Caco-2 (cell line): ENCODE data around the gene SSH2. TPM values are rescaled to one million over a fixed set of nuclear protein-coding genes. Genes with fewer than 3 reads are reported as not detected.
"Not testable (repeated sequence)": the region's sequence is repeated elsewhere in the genome, so short reads cannot be mapped to it uniquely, and the experiment has no call there.

Experiments
- BruUV-seq: library from RNA; stranded (reverse); fragments of 400-500 nt; replicated peaks from 2 replicates; lab custom pipeline; 2021; lab: Mats Ljungman, UMichigan
- CTCF ChIA-PET: fragments of 300-600 bp; sonication (Branson Sonifier 250); formaldehyde crosslinking; loops from one replicate; lab custom pipeline; 2022; ENCODE audit warnings: antibody characterized with exemption; lab: Charles Lee
- POLR2A ChIA-PET: fragments of 300-600 bp; sonication (Branson Sonifier 250); formaldehyde crosslinking; loops from one replicate; lab custom pipeline; 2022; ENCODE audit warnings: antibody characterized with exemption; lab: Charles Lee
- DNase-seq, 2 experiments: peaks; one replicate each; pipeline versions ENCODE4 v3.0.0 to v3.0.0-alpha.2; 2020 to 2022
- H3K27me3 ChIP-seq: replicated peaks from 2 replicates; pipeline ENCODE4 v1.6.0; 2011; ENCODE audit warnings: low read length; ENCODE audit not compliant: control insufficient read depth, insufficient read depth
- H3K36me3 ChIP-seq: 2 replicates; pipeline ENCODE4 v1.5.1; 2011; ENCODE audit warnings: low read length; ENCODE audit not compliant: control insufficient read depth, insufficient read depth
- H3K4me1 ChIP-seq: fragments of 250-450 bp; sonication (Bioruptor Pico); 2 replicates; pipeline ENCODE4 v1.5.1; 2020; ENCODE audit warnings: mild to moderate bottlenecking
- H3K4me3 ChIP-seq: 2 replicates; pipeline ENCODE4 v1.5.1; 2011; ENCODE audit warnings: low read depth, mild to moderate bottlenecking, control low read depth, low read length
- H3K9me3 ChIP-seq: fragments of 250-450 bp; sonication (Bioruptor Pico); 2 replicates; pipeline ENCODE4 v1.5.1; 2020; ENCODE audit warnings: mild to moderate bottlenecking, moderate library complexity
- H3K27ac Mint-ChIP-seq: one replicate; pipeline ENCODE4 v1.8.0; 2022; ENCODE audit warnings: mixed read lengths; ENCODE audit not compliant: unreplicated experiment
- H3K27me3 Mint-ChIP-seq: one replicate; pipeline ENCODE4 v1.8.0; 2022; ENCODE audit warnings: mixed read lengths; ENCODE audit not compliant: insufficient read depth, unreplicated experiment
- H3K36me3 Mint-ChIP-seq: one replicate; pipeline ENCODE4 v1.8.0; 2022; ENCODE audit warnings: mild to moderate bottlenecking, mixed read lengths; ENCODE audit not compliant: insufficient read depth, unreplicated experiment
- H3K4me1 Mint-ChIP-seq: one replicate; pipeline ENCODE4 v1.8.0; 2022; ENCODE audit warnings: low read depth, mixed read lengths; ENCODE audit not compliant: unreplicated experiment
- H3K4me3 Mint-ChIP-seq: one replicate; pipeline ENCODE4 v1.8.0; 2022; ENCODE audit warnings: mild to moderate bottlenecking, moderate library complexity, mixed read lengths; ENCODE audit not compliant: unreplicated experiment
- H3K9me3 Mint-ChIP-seq: one replicate; pipeline ENCODE4 v1.8.0; 2022; ENCODE audit warnings: mixed read lengths; ENCODE audit not compliant: unreplicated experiment
- CTCF ChIP-seq, 2 experiments: fragments of 200-600 bp in 1 of 2; IDR thresholded peaks; 1 replicate in 1 of 2; 2 replicates in 1 of 2; pipeline versions ENCODE4 v1.5.1 to v1.8.0; 2011 to 2022; ENCODE audit warnings: antibody characterized with exemption in 1 of 2, control low read depth in 1 of 2, inconsistent platforms in 1 of 2, low read depth in 1 of 2, low read length in 1 of 2, mild to moderate bottlenecking in 1 of 2, moderate library complexity in 1 of 2; ENCODE audit not compliant: insufficient read depth in 1 of 2, severe bottlenecking in 1 of 2, unreplicated experiment in 1 of 2
- intact Hi-C: fragments of 100-400 bp; cut with micrococcal nuclease; formaldehyde crosslinking; loops from one replicate; pipeline ENCODE4 v1.10.0; 2022; ENCODE audit not compliant: unreplicated experiment
- total RNA-seq: library from RNA; stranded (reverse); gene quantifications from 2 replicates; pipeline ENCODE4 v1.2.3, GENCODE V29; 2022

The SSH2 gene
- total RNA-seq, 1 experiment from 2014 or later: 48.2 TPM

- no peak overlapping the region for H3K4me3 Mint-ChIP-seq
- no peak overlapping the region for H3K27ac Mint-ChIP-seq
- Histone ChIP-seq H3K4me3 (no peak overlapping the region), H3K9me3 (no peaks in the 10 kb centered on the region), H3K4me1 (no peaks in the 10 kb centered on the region), H3K36me3 (no peaks in the 10 kb centered on the region), H3K27me3 (no peaks in the 10 kb centered on the region)
- no peaks in the 10 kb centered on the region for H3K36me3 Mint-ChIP-seq
- no peaks in the 10 kb centered on the region for H3K4me1 Mint-ChIP-seq
- H3K27me3 Mint-ChIP-seq: no peaks in the 10 kb centered on the region
- no peak for TF ChIP-seq CTCF (IDR thresholded peaks at IDR 0.05; ENCODE audit: insufficient read depth in 1 of 2, low read depth in 1 of 2, low read length in 1 of 2, severe bottlenecking in 1 of 2, unreplicated experiment in 1 of 2)
- H3K9me3 Mint-ChIP-seq: peaks cover 17% of the 10 kb centered on the region
- no TSS peak for BruUV-seq
- intact Hi-C loops: no loop called here
- ChIA-PET POLR2A (no interaction called here), CTCF (no interaction called here)
- DNase-seq: no peak
Measured at GRCh38 chr17:29857823-29858222, 72.2 kb downstream of the SSH2 start.

DNA sequence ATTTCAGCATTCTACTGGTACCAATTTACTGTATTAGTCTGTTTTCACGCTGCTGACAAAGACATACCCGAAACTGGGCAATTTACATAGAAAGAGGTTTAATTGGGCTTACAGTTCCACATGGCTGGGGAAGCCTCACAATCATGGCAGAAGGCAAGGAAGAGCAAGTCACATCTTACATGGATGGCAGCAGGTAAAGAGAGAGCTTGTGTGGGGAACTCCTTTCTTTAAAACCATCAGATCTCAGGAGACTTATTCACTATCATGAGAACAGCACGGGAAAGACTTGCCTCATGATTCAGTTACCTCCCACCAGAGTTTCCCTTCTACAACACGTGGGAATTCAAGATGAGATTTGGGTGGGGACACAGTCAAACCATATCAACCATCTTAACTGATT is 72.9 kb downstream of the SSH2 start:
- H3K4me1 ChIP-seq, H3K36me3 ChIP-seq, POLR2A ChIA-PET, BruUV-seq, DNase-seq, H3K27me3 Mint-ChIP-seq, H3K9me3 ChIP-seq, H3K27ac Mint-ChIP-seq, H3K4me1 Mint-ChIP-seq, H3K27me3 ChIP-seq, H3K4me3 Mint-ChIP-seq, intact Hi-C loops, CTCF ChIA-PET, H3K36me3 Mint-ChIP-seq, H3K4me3 ChIP-seq: not testable (repeated sequence)
- H3K9me3 Mint-ChIP-seq: peaks cover 17% of the 10 kb centered on the region

DNA sequence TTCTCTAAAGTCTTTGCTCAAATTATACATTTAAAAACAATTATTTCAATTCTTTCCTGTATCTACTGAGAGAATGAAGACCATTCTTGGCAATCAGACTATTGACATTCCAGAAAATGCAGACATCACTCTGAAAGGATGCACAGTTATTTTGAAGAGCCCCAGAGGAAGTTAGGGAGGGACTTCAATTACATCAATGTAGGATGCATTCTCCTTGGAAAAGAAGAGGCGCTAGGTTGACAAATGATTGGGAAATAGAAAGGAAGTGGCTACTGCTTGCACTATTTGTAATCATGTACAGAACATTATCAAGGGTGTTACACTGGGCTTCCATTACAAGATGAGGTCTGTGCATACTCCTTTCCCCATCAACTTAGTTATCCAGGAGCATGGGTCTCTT is 74.3 kb downstream of the SSH2 start:
- DNase-seq: no peak
- Mint-ChIP-seq H3K9me3 (peaks cover 17% of the 10 kb centered on the region), H3K27me3 (no peaks in the 10 kb centered on the region), H3K4me3 (no peak overlapping the region), H3K27ac (no peak overlapping the region), H3K36me3 (no peaks in the 10 kb centered on the region), H3K4me1 (peaks cover under 1% of the 10 kb centered on the region)
- Histone ChIP-seq H3K4me3 (no peak overlapping the region), H3K4me1 (peaks cover under 1% of the 10 kb centered on the region), H3K36me3 (no peaks in the 10 kb centered on the region), H3K27me3 (no peaks in the 10 kb centered on the region), H3K9me3 (no peaks in the 10 kb centered on the region)
- intact Hi-C loops: no loop called here
- BruUV-seq: no TSS peak
- ChIA-PET CTCF (no interaction called here), POLR2A (no interaction called here)
- TF ChIP-seq CTCF (IDR thresholded peaks at IDR 0.05; ENCODE audit: insufficient read depth in 1 of 2, low read depth in 1 of 2, low read length in 1 of 2, severe bottlenecking in 1 of 2, unreplicated experiment in 1 of 2): no peak

DNA sequence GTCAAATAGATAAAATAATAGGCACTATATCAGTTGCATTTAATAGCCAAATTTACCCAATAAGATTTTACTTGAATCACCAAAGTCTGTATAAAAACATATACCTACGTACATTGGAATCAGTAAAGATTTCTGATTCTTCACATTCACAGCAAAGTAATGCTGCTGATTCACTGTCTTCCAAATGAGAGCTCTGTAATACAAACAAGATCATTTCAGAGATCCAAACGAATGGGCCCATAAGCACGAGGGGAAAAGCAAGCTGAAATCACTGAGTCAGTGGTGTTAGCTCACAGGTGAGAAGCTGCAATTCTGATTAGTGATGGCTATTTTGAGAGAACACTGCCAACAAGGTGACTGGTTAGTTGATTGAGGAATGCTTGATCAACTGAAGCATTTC is 81.3 kb downstream of the SSH2 start:
- Histone ChIP-seq H3K4me3 (no peak overlapping the region), H3K4me1 (peaks cover 29% of the 10 kb centered on the region), H3K9me3 (no peaks in the 10 kb centered on the region), H3K36me3 (no peaks in the 10 kb centered on the region), H3K27me3 (no peaks in the 10 kb centered on the region)
- DNase-seq: no peak
- H3K27me3 Mint-ChIP-seq: no peaks in the 10 kb centered on the region
- ChIA-PET POLR2A (no interaction called here), CTCF (interaction anchor here (0.6 kb wide), 1 partner anchor 354 kb away, joined by 3 read pairs; no protein-coding TSS in a partner anchor)
- intact Hi-C loops: no loop called here
- BruUV-seq: no TSS peak
- H3K9me3 Mint-ChIP-seq: no peaks in the 10 kb centered on the region
- H3K4me1 Mint-ChIP-seq: peaks cover 21% of the 10 kb centered on the region
- peak overlapping the region; percentile 45 for H3K27ac Mint-ChIP-seq
- no peaks in the 10 kb centered on the region for H3K36me3 Mint-ChIP-seq
- no peak overlapping the region for H3K4me3 Mint-ChIP-seq
- no peak for TF ChIP-seq CTCF (IDR thresholded peaks at IDR 0.05; ENCODE audit: insufficient read depth in 1 of 2, low read depth in 1 of 2, low read length in 1 of 2, severe bottlenecking in 1 of 2, unreplicated experiment in 1 of 2)
